ENCODE results near the gene PPA2. TPM values are rescaled to one million over a fixed set of nuclear protein-coding genes. Genes with fewer than 3 reads are reported as not detected.

The PPA2 gene
- total RNA-seq, 1 donor from 2014 or later: 76.3 TPM

DNA sequence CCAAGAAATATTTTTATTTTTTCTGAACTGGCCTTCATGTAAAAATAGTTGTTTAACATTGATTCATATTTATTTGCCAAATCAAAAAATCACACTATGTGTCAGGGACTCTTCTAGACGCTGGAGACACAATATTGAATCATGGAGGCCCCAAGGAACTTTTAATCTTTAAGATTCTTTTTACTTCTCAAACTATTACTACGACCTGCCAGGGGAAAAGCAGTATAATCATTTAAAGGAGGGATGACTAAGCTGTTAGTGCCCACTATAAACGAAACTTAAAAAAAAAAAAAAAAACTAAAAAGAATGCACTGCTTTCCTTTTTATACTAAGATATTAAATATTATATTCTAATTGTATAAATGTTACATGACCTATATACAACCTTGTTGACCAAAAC lies 84.7 kb downstream of the PPA2 start:
- no peak for DNase-seq

- DNase-seq: no peak
Measured at GRCh38 chr4:105387466-105387865, 86.4 kb downstream of the PPA2 start.

- no peak for DNase-seq
Measured at GRCh38 chr4:105386012-105386411, 87.8 kb downstream of the PPA2 start.

DNA sequence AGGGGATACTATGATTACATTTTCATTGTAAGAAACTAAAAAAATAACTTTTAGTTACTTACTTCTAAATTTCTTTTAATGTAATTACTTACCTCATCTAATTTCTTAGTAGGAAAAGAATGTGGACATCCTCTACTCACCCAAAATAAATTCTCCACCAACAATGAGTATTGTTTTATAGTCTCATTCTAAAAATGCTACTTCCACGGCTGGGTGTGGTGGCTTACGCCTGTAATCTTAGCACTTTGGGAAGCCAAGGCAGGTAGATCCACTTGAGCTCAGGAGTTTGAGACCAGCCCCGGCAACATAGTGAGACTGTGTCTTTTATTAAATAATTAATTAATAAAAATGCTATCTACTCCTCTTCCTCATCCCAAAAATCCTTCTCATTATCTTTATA lies 99.8 kb downstream of the PPA2 start:
- no peak for DNase-seq

DNA sequence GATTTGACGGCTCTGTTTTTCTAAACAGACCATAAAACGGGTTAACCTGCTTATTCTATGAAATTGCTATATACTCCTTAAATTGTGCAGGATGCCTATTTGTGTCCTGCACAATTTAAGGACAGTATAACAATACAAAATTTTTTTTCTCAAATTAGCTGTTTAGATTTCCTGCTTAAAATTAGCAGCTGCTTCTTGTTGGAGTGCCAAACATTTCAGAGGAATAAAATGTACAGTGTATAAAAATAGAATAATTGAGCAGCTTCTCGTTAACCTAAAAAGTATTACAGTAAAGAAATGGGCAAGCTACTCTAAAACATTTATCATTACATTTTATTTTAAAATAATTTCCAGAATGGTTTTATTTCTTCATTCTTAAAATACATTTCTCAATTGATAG lies 100.5 kb downstream of the PPA2 start:
- no peak for DNase-seq

DNA sequence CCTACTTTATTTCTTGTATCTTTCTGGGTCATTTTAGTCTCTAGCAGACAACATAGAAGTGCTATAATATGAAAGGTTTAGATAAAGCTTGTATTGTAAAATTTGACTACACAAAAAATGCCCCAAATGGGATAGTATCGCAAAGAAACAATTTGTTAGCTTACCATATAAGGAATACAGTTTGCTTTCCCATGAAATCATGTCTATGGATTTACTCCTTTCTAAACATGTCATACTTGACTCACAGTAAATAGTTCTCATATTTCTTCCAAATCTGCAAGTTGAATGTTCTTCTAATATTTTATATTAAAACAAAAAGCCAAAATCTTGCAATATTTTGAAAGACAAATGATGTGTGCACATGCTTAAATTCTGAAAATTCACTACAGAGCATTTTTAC lies 103.9 kb downstream of the PPA2 start:
- no peak for DNase-seq

DNA sequence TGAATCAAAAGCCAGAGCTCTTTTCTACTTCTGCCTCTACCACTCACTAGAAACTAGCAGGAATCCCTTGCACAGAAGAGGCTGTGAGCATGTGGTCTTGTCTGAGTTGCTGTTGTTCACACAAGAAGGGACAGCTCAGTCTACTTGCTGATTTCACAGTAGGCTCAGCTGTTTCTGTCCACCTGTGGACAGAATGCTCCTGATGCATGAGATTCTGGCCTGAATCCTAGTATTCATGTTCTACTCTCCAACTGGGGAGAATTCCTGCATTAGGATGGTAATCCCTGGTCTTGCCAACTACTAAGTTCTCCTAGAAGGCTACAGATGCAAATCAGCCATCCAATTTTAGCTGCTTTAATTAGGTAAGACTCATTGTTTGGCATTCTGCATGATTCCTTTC lies 112.8 kb downstream of the PPA2 start:
- DNase-seq: no peak

- DNase-seq: no peak
Measured at GRCh38 chr4:105357258-105357980, 116.4 kb downstream of the PPA2 start.

- peak; percentile 48 for DNase-seq
Measured at GRCh38 chr4:105356194-105356593, 117.7 kb downstream of the PPA2 start.

DNA sequence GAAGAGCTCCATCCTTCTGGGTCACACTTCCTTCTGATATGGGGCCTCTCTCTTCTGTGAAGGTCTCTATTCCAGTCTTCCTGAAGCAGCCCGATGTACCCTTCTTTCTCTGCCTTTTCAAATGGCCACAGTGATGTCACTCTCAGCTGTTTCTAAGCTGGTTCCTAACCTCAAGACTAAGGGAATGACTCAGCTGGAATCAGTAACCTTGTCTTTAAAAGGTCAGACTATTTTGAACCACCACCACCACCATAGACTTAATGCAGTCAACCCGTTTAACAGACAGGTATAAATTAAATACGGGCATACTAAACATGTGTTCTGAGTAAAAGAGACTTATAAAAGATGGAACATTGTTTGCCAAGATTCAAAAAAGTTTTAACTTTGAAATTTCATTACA lies 121.0 kb downstream of the PPA2 start:
- DNase-seq: no peak

- DNase-seq: no peak
Measured at GRCh38 chr4:105351861-105352260, 122.0 kb downstream of the PPA2 start.

DNA sequence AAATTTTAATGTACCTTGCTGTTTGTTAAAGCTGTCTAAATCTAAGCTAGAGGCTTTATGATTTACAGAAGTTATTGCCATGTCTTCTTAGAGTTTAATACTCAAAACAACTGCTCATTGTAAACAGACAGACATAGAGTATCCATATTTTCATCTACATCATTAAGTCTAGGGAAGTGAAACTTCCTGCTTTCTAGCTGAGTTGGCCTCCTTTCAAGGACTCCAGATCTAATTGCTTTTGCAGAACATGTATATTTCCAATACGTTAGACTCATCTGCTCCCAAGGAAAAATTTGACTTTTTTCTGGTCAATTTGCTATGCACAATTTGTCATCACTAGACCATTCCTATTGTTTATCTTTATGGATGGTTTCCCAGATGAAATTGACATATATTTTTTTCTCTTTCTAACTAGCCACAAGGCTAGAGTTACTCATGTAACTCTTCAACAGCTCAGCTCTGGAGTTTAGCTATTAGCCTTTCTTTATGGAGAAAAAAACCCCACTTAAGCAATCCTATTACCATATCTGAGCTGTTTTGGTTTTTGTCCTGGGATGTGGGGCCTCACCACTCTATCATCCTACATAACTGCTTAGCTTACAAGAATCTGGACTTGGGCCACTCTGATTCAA lies 122.9 kb downstream of the PPA2 start:
- peak; percentile 39 for DNase-seq

- no peak for DNase-seq
Measured at GRCh38 chr4:105348719-105349118, 125.1 kb downstream of the PPA2 start.

- DNase-seq: no peak
Measured at GRCh38 chr4:105346869-105347268, 127.0 kb downstream of the PPA2 start.

- no peak for DNase-seq
Measured at GRCh38 chr4:105345838-105346237, 128.0 kb downstream of the PPA2 start.

GRCh38 chr4:105345358-105345757 lies 128.5 kb downstream of the PPA2 start:
- DNase-seq: no peak

- DNase-seq: no peak
Measured at GRCh38 chr4:105344141-105344540, 129.7 kb downstream of the PPA2 start.

DNA sequence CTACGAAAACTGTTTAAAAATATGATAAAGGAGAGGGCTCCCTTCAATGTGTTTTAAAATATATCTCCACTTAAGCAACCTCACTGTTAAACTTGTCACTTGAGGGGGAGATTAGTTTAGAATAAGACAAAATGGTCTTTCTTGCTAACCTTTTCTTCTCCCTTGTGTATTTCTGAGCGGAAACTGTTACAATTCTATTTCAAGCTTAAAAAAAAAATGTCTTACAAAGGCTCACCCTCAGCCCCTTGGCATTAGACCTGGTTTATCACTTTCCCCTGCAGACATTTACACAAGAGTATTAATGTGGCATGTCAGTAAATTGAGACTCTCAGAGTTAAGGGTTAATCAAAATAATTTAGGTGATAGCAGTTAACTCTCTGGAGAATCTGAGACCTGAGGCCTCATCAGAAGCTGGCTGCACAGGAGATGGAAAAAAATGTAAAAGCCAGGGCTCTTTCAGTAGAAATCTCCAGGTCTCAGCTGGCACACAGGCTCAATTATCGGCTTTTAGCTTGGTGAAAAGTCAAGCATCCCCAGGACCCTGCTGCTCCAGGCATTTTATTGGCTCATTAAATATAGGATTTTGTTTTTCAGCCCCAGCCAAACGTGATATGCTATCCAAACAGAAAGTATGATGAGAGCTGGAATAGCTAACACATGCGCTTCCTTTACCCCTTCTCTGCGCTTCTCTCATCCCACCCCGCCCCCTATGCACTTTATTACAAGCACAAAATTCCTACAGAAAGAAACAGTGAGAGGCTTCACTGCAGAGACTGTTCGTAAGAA lies 130.5 kb downstream of the PPA2 start:
- DNase-seq: peak; percentile 84

GRCh38 chr4:105329081-105329480 lies 144.8 kb downstream of the PPA2 start:
- no peak for DNase-seq

DNA sequence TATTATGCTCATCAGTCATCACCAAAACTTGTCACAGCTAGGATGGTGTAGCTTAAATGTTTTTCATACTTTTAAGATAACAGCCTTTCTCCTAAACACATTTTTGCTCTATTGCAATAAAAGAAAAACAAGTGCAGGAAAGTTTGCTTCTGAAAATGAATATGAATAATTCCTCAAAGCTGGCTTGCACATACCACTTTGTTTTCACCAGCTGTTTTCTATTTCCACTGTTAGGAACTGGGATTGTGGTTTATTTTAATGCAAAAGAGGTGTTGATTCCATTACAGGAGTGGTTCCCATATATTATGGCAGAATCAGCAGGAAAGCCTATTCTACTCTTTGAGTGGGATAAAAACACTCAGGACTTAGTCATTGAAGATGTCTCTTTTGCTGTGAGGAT lies 145.9 kb downstream of the PPA2 start:
- no peak for DNase-seq

DNA sequence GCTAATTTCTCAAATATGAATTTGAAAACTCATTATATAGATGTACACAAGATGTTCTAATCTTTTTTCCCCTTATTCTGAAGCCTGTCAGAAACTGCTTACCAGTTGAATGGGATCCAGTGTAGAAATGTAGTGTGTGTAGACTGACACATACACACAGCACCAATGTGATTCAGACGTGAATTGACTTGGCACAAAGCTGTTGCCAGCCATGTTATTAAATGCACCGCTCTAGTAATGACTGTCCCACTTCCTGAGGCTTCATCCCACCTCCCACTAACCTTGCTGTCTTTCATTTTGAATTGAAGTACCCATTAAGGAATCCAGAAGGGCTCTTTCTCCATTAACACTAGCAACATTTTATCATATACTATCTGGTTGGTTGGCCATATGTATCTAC lies 146.6 kb downstream of the PPA2 start:
- no peak for DNase-seq

All from skin of body (tissue), 2 donors.